HG02870 (cell line): ENCODE measurements around the gene TMEM121.

Source experiments
- ATAC-seq: cut with Tn5 transposase; IDR thresholded peaks from one replicate; pipeline ENCODE4 v1.9.1; 2021; ENCODE audit warnings: mild to moderate bottlenecking, moderate library complexity; ENCODE audit not compliant: unreplicated experiment

TMEM121 gene

DNA sequence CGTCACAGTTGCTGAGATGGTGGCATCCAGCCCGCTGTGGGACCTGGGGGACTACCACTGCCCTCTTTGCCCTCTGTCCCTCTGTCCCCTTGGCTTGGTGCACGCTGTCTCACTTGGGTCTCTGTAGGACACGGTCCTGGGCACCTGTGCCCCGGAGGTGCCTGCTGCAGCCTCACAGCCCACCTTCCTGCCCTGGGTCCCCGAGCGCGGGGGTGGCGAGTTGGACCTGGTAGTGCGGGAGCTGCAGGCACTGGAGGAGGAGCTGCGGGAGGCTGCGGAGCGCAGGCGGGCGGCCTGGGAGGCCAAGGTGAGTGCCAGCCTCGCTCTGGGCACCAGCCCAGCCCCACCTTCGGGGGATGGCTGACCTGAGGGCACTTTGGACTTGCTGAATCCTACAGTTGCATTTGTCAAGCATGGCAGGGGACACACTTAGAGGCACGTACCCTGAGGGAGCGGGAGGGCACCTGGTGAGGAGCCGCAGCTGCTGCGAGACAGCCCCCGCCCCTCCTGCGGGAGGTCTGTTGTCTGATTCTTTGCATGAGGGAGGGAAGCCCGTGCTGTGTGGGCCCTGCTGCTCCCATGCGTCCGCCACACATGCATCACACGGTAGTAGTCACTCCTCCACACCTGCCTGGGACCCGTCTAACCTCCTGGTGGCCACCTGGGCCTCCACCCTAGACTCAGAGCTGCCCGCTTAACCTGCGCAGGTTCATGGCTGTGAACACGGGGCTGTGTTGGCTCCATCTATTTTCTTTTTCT, 28.5 kb upstream of the TMEM121 start:
- ATAC-seq: no peak

DNA sequence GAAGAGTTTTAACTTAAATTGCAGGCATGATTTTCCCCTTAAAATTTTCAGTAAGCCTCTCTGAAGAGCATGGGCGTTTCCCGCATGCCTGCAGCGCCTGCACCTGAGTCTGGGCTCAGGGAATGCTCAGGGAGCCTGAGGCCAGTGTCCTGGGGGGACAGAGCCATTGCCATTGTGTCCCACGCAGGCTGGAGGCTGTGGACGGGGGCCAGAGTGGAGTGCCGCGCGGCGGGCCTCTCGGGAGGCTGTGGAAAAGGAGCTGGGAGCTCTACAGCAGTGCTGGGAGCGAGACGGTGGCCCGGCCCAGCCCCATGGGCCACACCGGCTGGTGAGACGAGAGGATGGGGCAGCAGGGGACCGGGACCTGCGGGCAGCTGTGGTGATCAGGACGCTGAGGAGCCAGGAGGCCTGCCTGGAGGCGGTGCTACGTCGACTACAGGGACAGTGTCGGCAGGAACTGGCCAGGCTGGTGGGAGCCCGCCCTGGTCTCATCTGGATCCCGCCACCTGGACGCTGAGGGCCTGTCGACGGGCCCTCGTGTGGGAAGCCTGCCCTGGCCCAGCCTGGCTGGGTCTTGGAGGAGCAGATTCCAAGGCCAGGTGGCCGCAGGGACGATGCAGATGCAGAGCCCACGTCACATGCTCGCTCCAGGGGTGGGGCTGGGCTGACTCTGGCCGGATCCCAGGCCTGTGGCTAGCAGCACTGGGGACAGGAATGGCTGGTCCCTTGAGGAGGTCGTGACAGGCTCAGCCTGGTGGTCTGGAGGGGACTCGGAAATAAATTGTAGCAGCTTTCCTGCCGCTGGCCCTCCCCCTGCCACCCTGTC, 27.7 kb upstream of the TMEM121 start:
- ATAC-seq: no peak

DNA sequence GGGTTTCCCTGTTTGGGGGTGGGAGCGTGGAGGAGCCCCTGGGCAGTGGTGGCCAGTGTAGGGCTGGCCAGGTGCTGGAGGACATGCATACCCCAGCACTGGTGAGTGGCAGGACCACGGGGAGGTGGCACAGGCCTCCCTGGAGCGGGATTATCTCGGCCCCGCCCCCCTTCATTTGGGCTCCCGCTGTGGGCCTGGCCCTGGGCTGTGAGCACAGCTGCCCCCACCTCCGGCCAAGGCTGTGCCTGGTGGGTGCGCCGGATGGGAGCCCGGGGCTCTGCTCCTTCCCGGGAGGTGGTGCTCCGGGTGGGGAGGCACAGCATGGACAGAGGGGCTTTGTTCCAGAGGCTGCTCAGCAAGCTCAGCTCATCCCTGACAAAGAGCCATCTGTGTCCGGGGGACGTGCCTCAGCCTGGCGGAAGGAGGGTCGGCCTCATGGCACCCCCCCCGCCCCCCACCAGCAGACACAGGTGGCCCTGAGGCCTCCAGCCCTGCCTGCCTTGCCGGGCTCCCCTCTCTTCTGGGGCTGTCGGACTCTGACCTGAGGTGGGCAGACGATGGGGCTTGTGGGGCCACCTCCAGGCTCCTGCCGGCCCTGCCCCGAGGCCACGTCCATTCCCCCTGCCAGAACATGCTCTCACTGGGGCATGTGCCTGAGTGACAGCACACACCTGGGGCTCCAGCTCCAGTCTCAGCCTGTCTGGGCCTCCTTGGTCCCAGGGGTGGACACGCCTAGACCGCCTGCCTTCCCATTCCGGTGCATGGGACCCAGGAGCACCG, 26.9 kb upstream of the TMEM121 start:
- ATAC-seq: no peak

DNA sequence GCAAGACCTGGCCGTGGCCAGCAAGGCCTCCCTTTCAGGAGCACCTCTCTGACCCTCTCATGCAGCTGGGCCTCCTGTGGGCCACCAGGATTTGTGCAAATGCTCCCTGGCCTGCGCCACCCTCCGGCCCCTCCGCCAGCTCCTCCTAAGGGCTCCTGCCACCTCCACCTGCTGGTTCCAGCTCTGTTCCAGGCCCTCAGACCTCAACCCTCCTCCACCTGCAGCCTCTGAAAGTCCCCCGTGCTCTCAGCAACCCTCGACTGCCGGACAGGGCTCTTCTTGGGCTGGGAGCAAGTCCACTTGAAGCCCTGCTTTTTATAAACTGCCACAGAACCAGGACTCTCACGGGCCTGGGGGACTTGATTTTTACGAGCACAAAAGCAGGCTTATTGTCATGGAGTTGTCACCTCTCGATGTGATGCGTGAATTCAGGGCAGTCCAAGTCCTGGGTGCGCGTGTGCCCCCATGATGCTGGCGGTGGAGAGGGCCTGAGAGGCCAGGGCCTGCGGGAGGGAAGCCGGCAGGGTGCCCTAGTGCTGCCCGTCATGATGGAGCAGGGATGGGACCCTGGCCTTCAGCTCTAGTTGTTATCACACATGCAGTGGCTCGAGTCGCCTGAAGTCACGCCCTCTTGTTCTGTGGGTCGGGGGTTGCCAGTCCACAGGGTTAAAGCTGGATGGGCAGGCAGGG, 26.2 kb upstream of the TMEM121 start:
- ATAC-seq: no peak

DNA sequence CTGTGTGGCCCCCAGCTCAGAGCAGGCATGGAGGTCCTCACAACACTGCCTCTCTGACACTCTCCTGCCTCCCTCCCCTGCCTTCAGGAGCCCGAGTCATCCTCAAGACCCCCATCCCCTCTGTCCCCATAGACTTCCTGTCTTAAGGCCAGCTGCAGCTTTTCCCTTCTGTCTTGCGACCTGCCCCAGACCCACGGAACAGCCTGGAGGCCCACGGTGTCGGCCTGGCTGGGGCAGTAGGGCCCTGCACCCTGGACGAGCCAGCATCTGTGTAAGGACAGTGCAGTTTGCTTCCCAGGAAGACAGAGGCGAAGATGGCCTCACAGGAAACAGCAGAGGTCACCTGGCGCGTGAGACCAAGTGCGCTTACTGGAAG, 25.7 kb upstream of the TMEM121 start:
- no peak for ATAC-seq

DNA sequence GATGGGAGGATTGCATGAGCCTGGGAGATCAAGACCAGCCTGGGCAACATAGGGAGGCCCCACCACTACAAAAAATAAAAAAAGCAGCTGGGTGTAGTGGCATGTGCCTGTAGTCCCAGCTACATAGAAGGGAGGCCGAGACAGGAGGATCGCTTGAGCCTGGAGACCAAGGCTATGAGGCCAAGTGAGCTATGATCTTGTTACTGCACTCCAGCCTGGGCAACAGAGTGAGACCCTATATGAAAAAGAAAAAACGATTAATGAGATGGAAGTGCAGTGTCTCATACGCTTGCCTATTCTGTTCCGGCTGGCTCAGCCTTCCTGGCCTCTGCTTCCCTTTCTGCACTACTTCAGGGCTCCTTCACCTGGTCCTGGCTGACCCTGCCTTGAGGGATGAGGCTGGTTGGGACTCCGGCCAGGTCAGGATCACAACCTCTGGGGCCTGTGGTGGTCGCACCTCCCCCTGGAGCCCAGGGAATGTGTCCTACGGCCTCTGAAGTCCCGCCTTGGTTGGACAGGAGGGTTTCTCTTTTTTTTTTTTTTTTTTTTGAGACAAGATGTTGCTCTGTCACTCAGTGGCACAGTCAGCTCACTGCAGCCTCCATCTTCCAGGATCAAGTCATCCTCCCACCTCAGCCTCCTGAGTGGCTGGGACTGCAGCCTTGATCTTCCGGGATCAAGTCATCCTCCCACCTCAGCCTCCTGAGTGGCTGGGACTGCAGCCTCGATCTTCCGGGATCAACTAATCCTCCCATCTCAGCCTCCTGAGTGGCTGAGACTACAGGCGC, 24.7 kb upstream of the TMEM121 start:
- ATAC-seq: no peak

DNA sequence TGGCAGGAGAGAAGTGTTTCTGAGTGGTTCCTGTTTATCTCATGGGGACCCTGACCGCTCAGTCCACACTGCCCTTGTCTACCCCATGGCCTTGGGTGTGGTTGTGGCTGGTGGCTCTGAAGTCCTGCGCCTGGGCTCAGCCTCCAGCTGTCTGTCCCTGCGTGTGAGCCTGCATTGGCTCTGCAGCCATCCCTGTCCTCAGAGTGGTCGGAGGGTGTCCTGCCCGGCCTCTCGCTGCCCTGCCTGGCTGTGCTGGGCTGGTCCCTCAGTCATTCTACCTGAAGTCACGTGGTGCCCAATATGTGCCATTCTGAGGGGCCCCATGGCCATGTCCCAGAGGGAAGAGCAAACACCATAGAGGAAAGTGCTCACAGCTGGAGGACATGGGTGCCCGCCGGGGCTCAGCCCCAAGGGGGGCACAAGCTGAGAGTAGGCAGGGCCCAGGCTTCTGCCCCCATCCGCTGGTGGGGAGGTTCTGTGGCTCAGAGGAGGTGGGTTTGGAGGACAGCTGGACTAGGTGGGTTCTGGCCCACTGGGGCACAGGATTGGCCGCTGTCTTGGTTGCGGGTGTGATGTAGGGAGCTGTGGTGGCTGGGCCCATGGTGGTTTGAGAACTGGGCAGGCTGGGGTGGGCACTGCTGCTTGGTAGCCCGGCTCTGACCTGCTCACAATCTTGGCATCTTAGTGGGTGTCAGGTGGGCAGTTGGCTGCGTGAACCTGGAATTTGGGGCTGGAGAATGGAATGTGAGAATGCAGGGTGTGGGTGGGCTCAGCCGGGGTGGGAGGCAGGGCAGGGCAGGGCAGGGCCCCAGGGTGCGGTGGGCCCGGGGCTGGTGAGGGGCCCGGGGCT, 23.7 kb upstream of the TMEM121 start:
- ATAC-seq: no peak

DNA sequence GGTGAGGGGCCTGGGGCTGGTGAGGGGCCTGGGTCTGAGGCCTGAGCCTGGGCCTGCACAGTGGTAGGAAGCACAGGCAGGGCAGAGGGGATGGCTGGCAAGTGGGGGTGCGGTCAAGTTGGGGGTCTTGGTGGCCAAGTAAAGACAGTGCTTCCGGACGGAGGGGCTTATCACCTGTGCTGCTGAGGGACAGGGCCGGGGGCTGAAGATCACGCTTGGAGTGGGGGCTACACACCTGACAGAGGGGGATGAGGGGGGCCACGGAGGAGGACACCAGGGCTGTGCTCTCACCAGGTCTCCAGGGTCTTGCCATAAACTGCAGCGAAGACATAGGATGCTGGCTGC, 23.1 kb upstream of the TMEM121 start:
- ATAC-seq: no peak

DNA sequence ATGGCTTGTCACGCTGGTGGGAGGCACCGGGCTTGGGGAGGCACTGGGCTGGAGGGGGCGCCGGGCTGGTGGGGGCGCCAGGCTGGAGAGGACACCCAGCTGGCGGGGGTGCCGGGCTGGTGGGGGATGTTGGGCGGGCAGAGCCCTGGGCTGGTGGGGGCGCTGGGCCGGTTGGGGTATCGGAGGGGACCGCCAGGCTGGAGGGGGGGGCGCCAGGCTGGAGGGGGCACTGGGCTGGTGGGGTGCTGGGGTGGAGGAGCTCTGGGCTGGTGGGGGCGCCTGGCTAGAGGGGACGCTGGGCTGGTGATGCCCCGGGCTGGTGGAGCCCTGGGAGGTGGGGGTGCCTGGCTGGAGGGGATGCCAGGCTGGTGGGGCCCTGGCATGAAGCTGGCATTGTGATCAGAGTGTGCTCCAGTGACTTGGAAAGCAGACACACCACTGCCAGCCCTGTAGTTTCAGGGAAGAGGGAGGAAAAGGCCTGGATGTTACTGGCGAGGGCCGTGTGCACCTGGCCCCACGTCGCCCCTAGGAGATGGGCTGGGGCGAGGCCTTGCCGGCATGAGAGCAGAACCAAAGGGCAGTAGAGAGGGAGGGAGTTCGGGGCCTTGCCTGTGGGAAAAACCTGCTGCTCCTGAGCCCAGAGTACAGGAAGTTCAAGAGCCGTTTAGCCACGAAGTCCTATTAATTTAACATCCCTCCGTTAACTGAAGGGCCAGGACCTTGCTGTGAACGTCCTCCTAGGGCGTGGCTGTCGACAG, 22.3 kb upstream of the TMEM121 start:
- ATAC-seq: no peak

DNA sequence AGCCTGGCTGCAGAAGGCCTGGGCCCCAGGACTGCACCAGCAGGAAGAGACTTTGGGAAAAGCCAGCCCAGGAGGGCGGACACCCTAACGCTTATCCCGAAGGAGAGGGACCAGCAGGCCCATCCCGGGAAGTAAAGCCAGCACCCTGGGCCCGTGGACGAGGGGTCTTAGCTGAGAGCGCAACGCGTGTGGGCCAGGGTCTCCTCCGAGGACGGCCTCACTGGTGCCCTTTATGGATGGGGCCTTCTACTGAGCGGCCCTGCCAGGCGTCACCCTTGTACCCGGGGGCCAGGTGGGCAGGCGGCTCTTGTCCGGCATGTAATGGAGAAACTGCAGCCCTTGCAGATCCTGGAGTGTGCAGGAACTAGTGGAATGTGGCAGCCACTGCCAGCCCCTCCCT, 21.3 kb upstream of the TMEM121 start:
- no peak for ATAC-seq

DNA sequence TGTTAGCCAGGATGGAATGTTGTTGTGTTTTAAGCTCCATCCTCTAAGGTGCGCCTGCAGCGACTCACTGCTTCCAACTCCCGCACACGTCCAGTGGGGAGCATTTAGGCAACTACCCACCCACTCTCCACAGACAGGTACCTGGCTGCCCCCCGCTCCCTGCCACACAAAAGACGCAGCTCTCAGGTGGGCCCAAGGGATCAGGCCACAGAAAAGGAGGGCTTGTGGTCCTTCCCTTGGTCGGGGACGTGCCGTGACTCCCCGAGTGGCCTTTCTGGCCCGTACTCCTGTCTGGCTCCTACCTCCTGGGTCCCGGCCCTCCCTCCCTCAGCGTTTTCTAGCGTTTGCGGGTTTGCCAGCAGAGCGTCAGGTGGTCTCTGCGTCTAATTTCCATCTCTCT, 19.1 kb upstream of the TMEM121 start:
- ATAC-seq: no peak

DNA sequence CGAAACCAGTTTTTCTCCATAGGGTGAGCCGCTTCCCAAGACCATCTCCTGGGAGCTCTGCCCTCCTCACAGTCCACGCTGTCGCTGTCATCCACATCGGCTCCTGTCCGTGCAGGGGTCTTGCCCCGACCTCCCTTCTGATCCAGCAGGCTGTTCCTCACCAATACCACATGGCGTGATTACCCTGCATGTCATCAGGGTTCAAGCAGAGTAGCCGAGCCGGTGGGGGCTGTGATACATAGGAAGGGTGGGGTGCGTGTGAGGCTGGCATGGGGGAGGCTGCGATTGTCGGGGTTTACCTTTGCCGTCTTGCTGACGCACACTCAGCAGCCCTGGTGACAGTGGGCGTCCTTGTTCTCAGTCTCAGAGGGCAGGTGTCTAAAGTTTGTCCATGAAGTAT, 18.3 kb upstream of the TMEM121 start:
- no peak for ATAC-seq

DNA sequence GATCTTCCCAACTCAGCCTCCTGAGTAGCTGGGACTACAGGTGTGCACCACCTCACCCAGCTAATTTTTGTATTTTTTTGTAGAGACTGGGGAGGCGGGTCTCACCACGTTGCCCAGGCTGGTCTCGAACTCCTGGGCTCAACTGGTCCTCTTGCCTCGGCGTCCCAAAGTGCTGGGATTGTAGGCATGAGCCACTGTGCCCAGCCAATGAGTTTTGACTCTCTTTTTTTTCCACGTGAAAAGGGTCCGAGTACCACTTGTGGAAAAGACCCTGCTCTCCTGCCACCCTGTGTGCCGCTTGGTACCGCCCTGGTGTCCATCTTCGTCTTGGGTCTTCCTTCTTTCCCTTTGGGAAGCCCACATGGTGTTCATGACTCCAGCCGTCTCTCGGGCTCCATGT, 17.8 kb upstream of the TMEM121 start:
- no peak for ATAC-seq

DNA sequence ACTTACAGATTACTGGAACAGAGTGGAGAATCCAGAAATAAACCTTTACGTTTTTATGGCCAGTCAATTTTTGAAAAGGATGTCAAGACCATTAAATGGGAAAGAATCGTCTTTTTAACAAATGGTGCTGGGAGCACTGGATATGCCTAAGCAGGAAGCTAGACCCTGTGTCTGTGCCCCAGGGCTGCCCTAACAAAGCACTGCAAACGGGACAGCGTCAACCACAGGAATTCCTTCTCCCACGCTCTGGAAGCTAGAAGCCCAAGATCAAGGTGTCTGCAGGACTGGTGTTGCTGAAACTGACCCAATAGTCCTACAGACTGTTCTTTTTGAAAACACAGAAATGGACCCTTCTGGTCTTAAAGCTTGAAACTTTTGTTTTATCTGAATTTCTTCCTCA, 9.3 kb upstream of the TMEM121 start:
- ATAC-seq: no peak

DNA sequence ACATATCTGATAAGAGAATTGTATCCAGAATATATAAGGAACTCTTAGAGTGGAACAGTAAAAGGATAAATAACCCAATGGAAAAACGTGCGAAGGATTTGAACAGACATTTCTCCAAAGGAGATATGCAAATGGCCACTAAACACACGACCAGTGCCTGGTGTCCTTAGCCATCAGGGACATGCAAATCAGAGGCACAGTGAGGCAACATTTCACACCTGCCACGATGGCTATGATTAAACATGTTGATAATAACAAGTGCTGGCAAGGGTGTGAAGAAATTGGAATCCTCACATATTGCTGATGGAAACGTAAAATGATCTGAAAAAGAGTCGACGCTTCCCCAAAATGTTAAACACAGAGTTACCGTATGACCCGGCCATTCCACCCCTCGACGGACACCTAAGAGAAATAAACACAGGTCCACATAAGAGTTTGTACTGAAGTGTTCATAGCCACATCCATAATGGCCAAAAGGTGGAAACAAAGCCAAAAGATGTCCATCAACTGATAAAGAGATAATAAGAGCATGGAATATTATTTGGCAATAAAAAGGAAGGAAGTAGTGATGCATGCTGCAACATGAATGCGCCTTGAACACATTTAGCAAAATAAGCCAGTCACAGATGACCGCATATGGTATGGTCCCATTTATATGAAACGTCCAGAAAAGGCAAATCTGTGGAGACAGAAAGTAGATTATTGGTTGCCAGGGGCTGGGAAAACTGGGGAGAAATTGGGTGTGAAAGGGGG, 6.3 kb upstream of the TMEM121 start:
- ATAC-seq: no peak

DNA sequence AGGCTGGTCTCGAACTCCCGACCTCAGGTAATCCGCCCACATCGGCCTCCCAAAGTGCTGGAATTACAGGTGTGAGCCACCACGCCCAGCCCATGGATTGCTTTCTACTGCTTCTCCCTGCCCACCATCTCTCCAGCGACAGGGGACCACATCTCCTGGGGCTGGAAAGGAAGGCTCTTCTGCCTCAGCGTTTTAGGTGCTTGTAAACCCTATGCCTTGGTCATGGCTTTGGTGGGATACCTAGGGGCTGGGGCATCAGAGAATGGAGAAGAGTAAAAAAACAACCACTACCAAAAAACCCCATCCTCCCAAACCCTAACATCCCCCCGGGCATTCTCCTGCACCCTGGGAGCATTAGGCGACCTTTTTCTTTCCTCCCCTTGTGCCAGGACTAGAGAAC, 1.1 kb upstream of the TMEM121 start:
- ATAC-seq: no peak

DNA sequence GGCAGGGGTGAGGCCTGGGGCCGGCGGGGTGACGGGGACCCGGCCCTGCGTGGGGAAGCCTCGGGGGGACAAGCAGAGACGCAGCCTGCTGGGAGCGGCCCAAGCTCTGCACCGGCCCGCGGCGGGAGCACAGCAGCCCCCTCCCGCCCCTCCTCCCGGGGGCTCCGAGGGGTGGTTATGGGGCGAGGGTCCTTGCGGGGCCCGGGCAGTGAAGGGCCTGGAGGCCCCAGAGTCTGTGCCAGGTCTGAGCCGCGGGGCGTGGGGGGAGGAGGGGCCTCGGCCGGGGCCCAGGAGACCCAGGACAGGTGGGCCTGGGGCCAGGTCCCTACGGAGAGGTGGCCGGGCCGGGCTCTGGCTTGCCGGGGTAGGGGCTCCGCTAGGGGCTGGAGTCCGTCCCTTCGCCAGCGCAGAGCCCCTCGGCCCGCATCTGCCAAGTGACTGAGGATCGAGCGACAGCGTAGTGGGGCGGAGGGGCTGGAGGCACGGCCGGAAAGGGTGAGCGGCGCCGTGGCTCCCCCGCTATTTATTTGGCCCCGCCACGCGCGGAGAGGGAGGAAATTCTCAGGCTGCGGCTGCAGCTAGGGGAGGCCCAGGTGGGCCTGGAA, 495 bp downstream of the TMEM121 start:
- no peak for ATAC-seq

DNA sequence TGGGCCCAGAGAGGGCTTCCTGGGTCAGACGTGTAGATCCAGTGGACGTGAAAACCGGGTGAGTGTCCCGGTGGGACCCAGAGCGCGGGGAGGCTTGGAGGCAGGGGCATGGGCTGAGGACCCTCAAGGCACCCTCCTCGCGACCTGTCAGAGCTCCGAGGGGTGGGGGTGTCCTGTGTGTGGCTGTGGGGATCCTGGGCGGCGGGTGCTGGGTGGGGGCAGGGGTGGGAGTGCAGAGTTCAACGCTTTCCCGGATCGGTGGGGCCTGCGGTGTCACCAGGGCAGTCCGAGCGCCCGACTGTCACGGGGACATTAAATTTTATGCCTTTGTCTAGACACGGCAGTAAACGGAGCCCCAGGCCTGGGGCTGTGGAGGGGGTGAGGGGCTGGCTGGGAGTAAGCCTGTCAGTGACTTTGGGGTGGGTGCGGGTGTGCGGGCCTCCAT, 1.0 kb downstream of the TMEM121 start:
- ATAC-seq: no peak
